ENCODE measurements around the gene KHDRBS1. TPM values are rescaled to one million over a fixed set of nuclear protein-coding genes. Genes with fewer than 3 reads are reported as not detected.

The KHDRBS1 gene
- total and polyA plus RNA-seq, 9 of the 15 experiments (the other 6 are each of a cell fraction or from before 2014, with no cell fraction given): 48.4 to 257 (median 114) TPM

DNA sequence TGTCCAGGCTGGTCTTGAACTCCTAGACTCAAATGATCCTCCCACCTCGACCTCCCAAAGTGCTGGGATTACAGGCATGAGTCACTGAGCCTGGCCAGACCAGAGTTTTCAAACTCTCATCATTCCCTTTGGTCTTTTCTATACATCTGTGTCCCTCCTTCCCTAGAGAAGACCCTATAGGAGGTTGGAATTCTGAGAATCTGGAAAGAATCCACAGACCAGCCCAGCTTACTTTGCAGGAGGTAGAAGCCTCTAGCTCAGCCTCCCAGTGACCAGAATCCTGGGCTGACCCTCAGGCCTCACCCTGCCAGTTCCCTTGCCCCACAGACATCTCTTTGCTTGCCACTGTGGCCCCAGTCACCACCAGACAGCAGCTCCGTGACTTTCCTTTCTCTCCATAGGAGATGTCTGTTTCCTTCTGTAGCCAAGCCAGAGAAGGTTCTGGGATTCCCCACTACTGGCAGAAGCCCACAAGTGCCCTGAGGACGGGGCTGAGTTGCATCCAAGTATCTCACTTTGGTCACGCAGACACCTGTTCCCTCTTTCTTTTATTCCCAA lies 34.7 kb upstream of the KHDRBS1 start:
- no peaks in the 10 kb centered on the region for H4K20me1 ChIP-seq (replicated peaks; ENCODE audit: control insufficient read depth, insufficient read depth, low read length)
- DNase-seq (ENCODE audit: extremely low read depth in 1 of 4, low spot score in 3 of 4) (no peak), FAIRE-seq (no peak), ATAC-seq (no peak)
- H3K27me3 ChIP-seq (ENCODE audit: control insufficient read depth in 2 of 2, insufficient read depth in 2 of 2, low read length in 2 of 2): no peaks in the 10 kb centered on the region
- no peaks in the 10 kb centered on the region for H3K79me2 ChIP-seq (ENCODE audit: control insufficient read depth, insufficient read depth, low read length)
- no peak overlapping the region for H3K27ac ChIP-seq (ENCODE audit: extremely low read depth, low read depth, low read length)
- H3K36me3 ChIP-seq (ENCODE audit: control insufficient read depth, insufficient read depth, low read length): no peaks in the 10 kb centered on the region
- no peaks in the 10 kb centered on the region for H3K9me3 ChIP-seq (replicated peaks; ENCODE audit: control insufficient read depth, insufficient read depth, low read depth, low read length)
- no peak overlapping the region for H3K4me3 ChIP-seq
- no TSS peak for BruUV-seq (replicated peaks)
- H3K4me1 ChIP-seq (replicated peaks in 1 of 2; ENCODE audit: control insufficient read depth in 2 of 2, insufficient read depth in 2 of 2, low read length in 2 of 2): peaks cover 0 to 5% of the 10 kb centered on the region in 2 experiments; a peak in 2 of 5 replicates
- no peak overlapping the region for H3K4me2 ChIP-seq (ENCODE audit: insufficient read depth, low read length)
- intact Hi-C loops (cut with micrococcal nuclease): loop anchor here (5.0 to 10.0 kb wide), 2 partner anchors 33 to 436 kb away; partner anchors contain the start of gene KHDRBS1
- peak overlapping the region in 1 of 2 experiments; percentile 36; a peak in 1 of 4 replicates for H3K9ac ChIP-seq (ENCODE audit: insufficient read depth in 1 of 2, low read depth in 2 of 2, low read length in 2 of 2)
- no peaks in the 10 kb centered on the region for H3K9me1 ChIP-seq (ENCODE audit: control insufficient read depth, insufficient read depth, low read length)
- ChIA-PET POLR2A (interaction anchor here (0.5 to 1.9 kb wide), 5 partner anchors 12 to 84 kb away, joined by 3 to 8 read pairs (median 3); no protein-coding TSS in a partner anchor), CTCF (ENCODE audit: low intra/inter-chr PET ratio) (interaction anchor here (1.0 kb wide), 1 partner anchor 85 kb away, joined by 3 read pairs; no protein-coding TSS in a partner anchor)
- no peak overlapping the region; the same call in 1 of the 2 replicates for H2AFZ ChIP-seq (ENCODE audit: low read depth, low read length)
- TF ChIP-seq, protein P1, sequence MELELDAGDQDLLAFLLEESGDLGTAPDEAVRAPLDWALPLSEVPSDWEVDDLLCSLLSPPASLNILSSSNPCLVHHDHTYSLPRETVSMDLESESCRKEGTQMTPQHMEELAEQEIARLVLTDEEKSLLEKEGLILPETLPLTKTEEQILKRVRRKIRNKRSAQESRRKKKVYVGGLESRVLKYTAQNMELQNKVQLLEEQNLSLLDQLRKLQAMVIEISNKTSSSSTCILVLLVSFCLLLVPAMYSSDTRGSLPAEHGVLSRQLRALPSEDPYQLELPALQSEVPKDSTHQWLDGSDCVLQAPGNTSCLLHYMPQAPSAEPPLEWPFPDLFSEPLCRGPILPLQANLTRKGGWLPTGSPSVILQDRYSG (tag; conservative IDR thresholded peaks at IDR 0.05; ENCODE audit: low read depth): no peak
- TF ChIP-seq ZNF830 (CRISPR knock-in tag; IDR thresholded peaks at IDR 0.05) (no peak), PHF8 (IDR thresholded peaks at IDR 0.05; ENCODE audit: borderline replicate concordance, low read length) (no peak), SMAD4 (CRISPR knock-in tag; conservative IDR thresholded peaks at IDR 0.05) (no peak), MBD2 (IDR thresholded peaks at IDR 0.05; ENCODE audit: borderline replicate concordance, low read depth) (no peak), JUND (IDR thresholded peaks at IDR 0.05; ENCODE audit: borderline replicate concordance, low read depth, low read length) (no peak), JUND (tag; IDR thresholded peaks at IDR 0.05; ENCODE audit: borderline replicate concordance, low read depth, low read length) (no peak), KDM1A (IDR thresholded peaks at IDR 0.05) (no peak), SP1 (CRISPR knock-in tag; IDR thresholded peaks at IDR 0.05) (no peak), TBL1XR1 (IDR thresholded peaks at IDR 0.05; ENCODE audit: low read length in 2 of 2) (no peak), STAT5B (CRISPR knock-in tag; IDR thresholded peaks at IDR 0.05) (no peak), NFE2L1 (tag; IDR thresholded peaks at IDR 0.05; ENCODE audit: borderline replicate concordance, low read depth) (no peak), HOXB6 (CRISPR knock-in tag; IDR thresholded peaks at IDR 0.05; ENCODE audit: borderline replicate concordance) (no peak), TAL1 (IDR thresholded peaks at IDR 0.05) (no peak)
- TF ChIP-seq, protein P2, sequence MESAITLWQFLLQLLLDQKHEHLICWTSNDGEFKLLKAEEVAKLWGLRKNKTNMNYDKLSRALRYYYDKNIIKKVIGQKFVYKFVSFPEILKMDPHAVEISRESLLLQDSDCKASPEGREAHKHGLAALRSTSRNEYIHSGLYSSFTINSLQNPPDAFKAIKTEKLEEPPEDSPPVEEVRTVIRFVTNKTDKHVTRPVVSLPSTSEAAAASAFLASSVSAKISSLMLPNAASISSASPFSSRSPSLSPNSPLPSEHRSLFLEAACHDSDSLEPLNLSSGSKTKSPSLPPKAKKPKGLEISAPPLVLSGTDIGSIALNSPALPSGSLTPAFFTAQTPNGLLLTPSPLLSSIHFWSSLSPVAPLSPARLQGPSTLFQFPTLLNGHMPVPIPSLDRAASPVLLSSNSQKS (CRISPR knock-in tag; IDR thresholded peaks at IDR 0.05): no peak
- TF ChIP-seq, protein P3, sequence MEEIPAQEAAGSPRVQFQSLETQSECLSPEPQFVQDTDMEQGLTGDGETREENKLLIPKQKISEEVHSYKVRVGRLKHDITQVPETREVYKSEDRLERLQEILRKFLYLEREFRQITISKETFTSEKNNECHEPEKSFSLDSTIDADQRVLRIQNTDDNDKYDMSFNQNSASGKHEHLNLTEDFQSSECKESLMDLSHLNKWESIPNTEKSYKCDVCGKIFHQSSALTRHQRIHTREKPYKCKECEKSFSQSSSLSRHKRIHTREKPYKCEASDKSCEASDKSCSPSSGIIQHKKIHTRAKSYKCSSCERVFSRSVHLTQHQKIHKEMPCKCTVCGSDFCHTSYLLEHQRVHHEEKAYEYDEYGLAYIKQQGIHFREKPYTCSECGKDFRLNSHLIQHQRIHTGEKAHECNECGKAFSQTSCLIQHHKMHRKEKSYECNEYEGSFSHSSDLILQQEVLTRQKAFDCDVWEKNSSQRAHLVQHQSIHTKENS (CRISPR knock-in tag; IDR thresholded peaks at IDR 0.05): no peak
- TF ChIP-seq, protein P4, sequence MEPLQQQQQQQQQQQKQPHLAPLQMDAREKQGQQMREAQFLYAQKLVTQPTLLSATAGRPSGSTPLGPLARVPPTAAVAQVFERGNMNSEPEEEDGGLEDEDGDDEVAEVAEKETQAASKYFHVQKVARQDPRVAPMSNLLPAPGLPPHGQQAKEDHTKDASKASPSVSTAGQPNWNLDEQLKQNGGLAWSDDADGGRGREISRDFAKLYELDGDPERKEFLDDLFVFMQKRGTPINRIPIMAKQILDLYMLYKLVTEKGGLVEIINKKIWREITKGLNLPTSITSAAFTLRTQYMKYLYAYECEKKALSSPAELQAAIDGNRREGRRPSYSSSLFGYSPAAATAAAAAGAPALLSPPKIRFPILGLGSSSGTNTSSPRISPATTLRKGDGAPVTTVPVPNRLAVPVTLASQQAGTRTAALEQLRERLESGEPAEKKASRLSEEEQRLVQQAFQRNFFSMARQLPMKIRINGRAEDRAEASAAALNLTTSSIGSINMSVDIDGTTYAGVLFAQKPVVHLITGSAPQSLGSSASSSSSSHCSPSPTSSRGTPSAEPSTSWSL (CRISPR knock-in tag; IDR thresholded peaks at IDR 0.05; ENCODE audit: borderline replicate concordance): no peak
- in situ Hi-C loops (cut with MboI): no loop called here
- 43% methylated on average over 4 of the region's 4 CpGs for WGBS (ENCODE audit: insufficient coverage, low coverage, missing lambda C conversion rate)

All from K562 (cell line).